Mucosa of gallbladder (tissue), 1 donor: ENCODE measurements around the gene USP6NL. TPM values are rescaled to one million over a fixed set of nuclear protein-coding genes. Genes with fewer than 3 reads are reported as not detected.

ENCODE experiments used
- DNase-seq: peaks from one replicate; pipeline ENCODE4 v3.0.0-alpha.2; 2020; ENCODE audit warnings: low spot score
- total RNA-seq: library from RNA; stranded (reverse); gene quantifications from one replicate; pipeline ENCODE4 v1.2.1, GENCODE V29; 2021
- donor health status: DM: no; HTN: no; CAD: no.

USP6NL gene
- total RNA-seq, 1 donor from 2014 or later, result 14.6 TPM

- no peak for DNase-seq
These were observed 17.8 kb downstream of the USP6NL start for GRCh38 chr10:11593612-11594011.

GRCh38 chr10:11589738-11590137 is 21.7 kb downstream of the USP6NL start:
- no peak for DNase-seq

GRCh38 chr10:11588873-11589574 is 22.4 kb downstream of the USP6NL start:
- DNase-seq, result no peak

GRCh38 chr10:11587722-11588259 is 23.7 kb downstream of the USP6NL start:
- no peak for DNase-seq

DNA sequence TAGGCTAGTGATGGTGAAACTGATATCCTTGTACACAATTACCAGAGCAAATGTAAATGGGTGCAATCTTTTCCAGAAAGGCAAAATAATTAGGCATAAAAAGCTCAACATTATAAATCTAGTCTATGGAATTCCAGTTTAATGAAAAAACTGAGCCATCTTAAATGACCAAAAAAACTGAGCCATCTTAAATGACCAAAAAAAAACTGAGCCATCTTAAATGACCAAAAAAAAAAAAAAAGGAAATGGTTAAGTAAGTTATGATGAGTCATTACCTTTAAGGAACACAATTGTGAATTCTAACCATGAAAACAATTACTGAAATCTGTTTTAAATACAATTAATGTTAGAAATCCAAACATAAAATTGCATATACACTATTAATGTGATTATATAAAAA is 25.3 kb downstream of the USP6NL start:
- no peak for DNase-seq

DNA sequence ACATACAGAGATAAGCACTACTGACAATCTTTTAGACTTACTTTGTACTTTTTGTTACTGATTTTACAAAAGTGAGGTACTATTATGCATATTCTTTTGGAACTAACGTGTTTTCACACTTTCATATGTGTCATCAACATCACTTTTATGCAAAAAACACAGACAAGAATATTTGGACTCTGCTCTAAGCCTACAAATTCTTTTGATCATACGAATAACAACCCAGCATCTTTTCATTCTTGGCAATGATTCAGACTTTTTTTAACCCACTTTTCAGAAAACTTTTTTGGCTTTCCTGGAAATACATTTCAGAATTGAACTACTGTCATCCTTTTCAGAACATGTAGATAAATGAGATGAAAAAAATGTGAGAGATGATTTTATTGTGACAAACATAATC is 30.2 kb downstream of the USP6NL start:
- DNase-seq, result no peak

GRCh38 chr10:11579885-11580284 is 31.6 kb downstream of the USP6NL start:
- no peak for DNase-seq

DNA sequence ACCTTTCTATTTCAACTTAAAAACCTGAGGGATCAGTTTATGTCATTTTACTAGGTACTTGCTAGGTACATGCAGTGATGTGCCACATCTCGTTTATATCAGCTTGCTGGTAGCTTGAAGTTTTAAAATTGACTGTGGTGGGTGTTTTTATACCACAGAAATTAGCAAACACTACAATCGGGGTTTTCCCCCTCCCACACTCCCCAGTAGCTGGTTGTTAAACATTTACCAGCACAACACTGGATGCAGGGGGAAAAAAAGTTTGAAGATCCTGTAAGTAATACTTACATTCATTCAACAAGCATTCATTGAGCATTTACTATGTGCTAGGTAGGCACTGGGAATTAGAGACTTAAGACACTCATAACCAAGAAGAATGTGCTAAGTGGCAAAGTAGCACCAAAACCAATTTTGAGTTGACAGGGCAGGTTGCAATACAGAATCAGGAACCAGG is 32.6 kb downstream of the USP6NL start:
- no peak for DNase-seq

DNA sequence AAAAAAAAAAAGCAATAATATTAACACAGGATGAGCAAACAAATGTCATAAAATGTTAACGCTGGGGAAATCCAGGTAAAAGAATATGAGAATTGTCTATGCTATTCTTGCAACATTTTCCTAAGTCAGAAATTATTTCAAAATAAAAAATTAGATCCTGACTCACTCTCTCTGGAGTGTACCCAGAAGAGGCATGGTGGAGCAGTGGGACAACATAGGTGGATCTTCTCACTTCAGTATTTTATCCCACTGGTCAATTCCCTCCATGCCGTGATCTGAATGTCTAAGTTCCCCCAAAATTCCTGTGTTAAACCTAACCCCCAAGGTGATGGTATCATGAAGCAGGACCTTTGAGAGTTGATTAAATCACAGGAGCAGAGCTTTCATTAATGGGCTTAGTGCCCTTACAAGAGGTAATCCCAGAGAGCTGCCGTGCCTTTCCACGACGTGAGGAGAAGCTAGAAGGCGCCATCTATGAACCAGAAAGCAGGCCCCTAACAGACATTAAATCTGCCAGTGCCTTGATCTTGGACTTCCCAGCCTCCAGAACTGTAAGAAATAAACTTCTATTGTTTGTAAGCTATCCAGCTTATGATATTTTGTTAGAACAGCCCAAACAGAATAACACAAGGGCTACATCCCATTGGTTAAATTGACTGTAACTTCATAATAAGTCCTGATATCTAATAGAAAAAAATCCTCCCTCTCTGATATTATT is 35.2 kb downstream of the USP6NL start:
- DNase-seq, result no peak

DNA sequence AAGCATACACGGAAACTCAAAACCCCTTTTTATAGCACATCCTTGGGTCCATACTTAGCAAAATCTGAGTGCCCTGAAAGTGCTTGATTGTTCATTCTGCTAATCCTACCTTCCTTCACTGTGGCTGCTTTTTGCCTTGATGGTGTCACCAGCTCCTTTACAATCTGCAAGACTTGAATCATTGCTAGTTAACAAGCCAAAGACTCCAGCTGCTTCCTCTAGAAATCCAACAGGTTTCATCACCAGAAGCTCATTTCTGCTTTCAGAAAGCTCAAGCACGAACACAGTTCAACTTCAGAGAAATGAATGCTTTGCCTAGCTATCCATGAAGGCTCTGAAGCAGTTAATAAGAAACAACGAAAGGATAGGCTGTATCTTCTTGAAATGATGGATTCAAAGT is 38.0 kb downstream of the USP6NL start:
- no peak for DNase-seq

GRCh38 chr10:11570751-11571150 is 40.7 kb downstream of the USP6NL start:
- DNase-seq, result no peak

DNA sequence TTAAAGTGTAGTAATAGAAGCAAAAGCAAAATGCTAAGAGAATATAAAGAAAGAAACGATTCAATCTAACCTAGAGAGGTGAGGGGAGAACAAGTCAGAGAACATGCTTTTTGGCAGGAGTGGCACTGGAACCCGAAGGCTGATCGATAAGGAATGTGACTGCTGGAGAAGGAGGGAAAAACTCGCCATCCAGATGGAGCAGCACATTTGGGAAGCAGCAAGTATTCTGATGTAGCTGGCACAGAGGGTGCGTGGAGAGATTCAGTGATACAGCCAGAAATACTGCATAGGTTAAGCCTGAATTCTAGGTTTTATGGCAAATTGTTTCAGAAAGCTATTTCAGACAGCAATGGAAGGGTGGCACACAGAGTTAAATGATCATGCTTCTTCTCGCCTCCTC is 42.0 kb downstream of the USP6NL start:
- no peak for DNase-seq

GRCh38 chr10:11568578-11568977 is 42.9 kb downstream of the USP6NL start:
- DNase-seq, result no peak

DNA sequence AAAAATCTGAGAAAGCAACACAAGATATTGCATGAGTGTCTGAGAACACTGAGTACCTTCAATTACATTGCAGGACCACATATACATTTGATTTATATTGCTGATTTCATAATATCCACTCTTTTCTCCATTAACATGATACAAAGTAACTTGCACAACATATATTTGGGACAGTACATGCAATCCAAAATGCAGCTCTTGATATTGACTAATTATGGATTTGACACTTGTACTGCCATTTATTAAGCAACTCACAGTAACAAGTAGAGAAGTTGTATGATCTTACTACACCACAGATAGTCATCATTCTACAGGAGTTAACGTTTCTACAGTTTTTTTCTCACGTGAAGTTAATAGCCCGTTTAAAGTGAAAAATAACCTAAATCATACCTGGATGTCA is 46.7 kb downstream of the USP6NL start:
- no peak for DNase-seq

- no peak for DNase-seq
These were observed 47.5 kb downstream of the USP6NL start for GRCh38 chr10:11563936-11564335.

- DNase-seq, result no peak
These were observed 48.6 kb downstream of the USP6NL start for GRCh38 chr10:11562888-11563287.

GRCh38 chr10:11560076-11560709 is 51.3 kb downstream of the USP6NL start:
- no peak for DNase-seq

- DNase-seq, result no peak
These were observed 53.5 kb downstream of the USP6NL start for GRCh38 chr10:11557967-11558366.

DNA sequence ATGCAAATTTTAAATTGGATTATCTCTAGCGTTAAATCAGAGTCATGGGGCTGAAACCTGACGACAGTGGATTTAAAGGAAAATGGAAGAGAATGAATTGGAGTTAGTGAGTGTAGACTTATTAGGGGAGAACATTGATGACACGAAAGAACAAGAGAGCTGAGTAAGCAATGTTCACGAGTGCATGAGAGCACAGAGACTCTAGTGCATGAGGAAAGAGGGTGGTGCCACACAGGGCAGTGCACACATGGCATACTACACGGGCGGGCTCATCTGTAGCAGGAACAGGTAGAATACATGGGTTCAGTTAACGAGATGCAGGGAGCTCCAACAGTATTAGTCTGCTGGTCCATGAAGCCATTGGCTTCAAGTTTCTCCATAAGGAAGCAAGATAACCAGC is 53.9 kb downstream of the USP6NL start:
- DNase-seq, result no peak

DNA sequence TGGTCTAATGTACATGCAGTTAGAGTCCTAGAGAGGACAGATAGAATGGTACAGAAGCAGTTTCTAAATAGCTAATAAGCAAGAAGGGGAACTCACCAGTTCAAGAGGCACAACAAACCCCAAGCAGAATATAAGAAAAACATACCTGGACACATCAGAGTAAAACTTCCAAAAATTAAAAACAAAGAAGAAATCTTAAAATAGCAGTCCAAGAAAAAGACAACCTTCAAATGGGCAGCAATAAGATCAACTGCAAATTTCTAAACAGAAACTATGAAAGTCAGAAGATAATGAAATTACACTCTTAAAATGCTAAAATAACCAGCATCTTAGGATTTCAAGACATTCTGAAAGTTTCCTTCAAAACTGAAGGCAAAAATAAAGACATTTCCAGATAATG is 55.9 kb downstream of the USP6NL start:
- DNase-seq, result no peak

DNA sequence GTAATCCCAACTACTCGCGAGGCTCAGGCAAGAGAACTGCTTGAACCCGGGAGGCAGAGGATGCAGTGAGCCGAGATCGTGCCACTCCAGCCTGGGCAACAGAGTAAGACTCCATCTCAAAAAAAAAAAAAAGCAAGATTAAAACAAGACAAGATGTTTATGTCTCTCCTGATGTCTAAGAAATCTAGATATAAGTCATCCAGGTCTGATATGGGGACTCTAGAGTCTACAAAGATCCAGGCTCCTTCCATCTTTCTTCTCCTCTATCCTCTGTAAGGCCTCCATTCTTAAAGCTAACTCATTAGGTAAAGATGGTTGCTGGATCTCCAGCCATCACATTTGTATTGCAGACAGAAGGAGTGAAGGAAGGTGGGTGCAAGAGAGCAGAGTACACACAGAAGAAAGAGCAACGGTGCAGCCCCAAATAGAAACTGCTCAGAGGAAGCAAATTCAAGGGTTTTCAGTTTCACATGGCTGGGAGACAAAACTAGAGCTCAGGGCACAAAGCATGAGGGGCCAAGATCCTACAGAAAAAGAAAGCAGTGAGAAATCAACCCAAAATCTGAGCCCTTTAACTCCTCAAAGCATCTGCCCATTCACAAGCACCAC is 57.6 kb downstream of the USP6NL start:
- no peak for DNase-seq

GRCh38 chr10:11551916-11552602 is 59.4 kb downstream of the USP6NL start:
- DNase-seq, result no peak
